ENCODE data around the gene NCAPH2. TPM values are rescaled to one million over a fixed set of nuclear protein-coding genes. Genes with fewer than 3 reads are reported as not detected.
A peak's percentile ranks its signal among the peaks of the same experiment; 100 is the strongest.

Gene NCAPH2
- total RNA-seq, 1 experiment from 2014 or later = 24.6 TPM

GRCh38 chr22:50464451-50464850 is 43.6 kb upstream of the NCAPH2 start:
- H3K9ac ChIP-seq (ENCODE audit: low read length) = no peak overlapping the region
- no peak for DNase-seq
- H3K9me2 ChIP-seq (replicated peaks; ENCODE audit: insufficient read depth, low read length) = no peaks in the 10 kb centered on the region
- 0 out of 2 replicates have a peak, but pooled peaks cover 10% of the 10 kb centered on the region for H3K36me3 ChIP-seq (ENCODE audit: insufficient read depth, low read length)
- H4K20me1 ChIP-seq (ENCODE audit: insufficient read depth, low read depth, low read length) = peaks cover 19% of the 10 kb centered on the region; the same call in 1 of the 2 replicates
- no peak overlapping the region for H3K27ac ChIP-seq (ENCODE audit: low read length)
- H3K27me3 ChIP-seq (ENCODE audit: low read length) = no peaks in the 10 kb centered on the region
- H3K79me2 ChIP-seq (ENCODE audit: low read length) = peaks cover 17% of the 10 kb centered on the region
- no peak overlapping the region for H3K4me2 ChIP-seq (ENCODE audit: low read depth, low read length, poor library complexity, severe bottlenecking)
- no peak overlapping the region for H2AFZ ChIP-seq (ENCODE audit: low read length)
- peaks cover 16% of the 10 kb centered on the region for H3K4me1 ChIP-seq (ENCODE audit: low read length)
- H3K4me3 ChIP-seq (ENCODE audit: low read length) = no peak overlapping the region
- H3K9me3 ChIP-seq (ENCODE audit: low read length) = no peaks in the 10 kb centered on the region

DNA sequence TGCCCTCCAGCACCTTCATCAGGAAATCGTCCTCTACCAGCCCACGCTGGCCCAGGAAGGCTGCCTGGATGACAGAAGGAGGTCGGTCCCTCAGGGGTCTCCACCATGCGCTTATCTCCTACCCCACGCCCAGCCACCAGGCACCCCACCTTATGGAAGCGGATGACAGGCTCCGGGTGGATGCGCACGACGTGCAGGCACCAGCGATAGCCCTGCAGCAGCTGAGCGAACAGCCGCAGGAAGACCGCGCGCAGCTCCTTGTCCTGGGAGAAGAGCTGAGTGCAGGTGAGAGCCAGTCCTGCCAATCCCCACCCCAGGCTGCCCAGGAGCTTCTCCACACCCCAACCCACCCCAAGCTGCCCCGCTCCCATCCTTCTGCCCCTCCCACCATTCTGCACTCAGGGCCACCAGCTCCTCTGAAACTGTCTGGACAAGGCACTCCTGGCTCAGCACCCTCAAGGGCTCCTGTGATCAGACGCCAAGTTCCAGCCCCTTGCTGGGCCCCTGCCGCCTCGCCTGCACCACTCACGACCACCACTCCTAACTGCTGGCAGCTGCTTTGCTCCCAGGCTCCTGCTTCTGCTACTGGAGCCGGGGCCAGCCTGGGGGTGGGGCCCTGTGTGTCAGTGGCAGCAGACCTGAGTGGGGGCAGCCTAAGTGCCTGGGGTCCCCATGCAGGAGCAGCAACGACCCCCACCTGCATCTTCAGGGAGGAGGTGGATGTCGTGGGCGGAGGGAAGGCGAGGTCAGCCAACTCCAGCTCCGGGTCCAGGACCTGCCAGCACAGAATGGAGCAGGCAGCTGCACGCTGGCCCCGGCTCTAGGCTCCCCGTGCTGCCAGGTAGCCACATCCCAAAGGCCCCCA is 42.7 kb upstream of the NCAPH2 start:
- H3K4me3 ChIP-seq (ENCODE audit: low read length) = no peak overlapping the region
- peaks cover 19% of the 10 kb centered on the region; the same call in 1 of the 2 replicates for H4K20me1 ChIP-seq (ENCODE audit: insufficient read depth, low read depth, low read length)
- no peak overlapping the region for H2AFZ ChIP-seq (ENCODE audit: low read length)
- H3K9me3 ChIP-seq (ENCODE audit: low read length) = no peaks in the 10 kb centered on the region
- no peak overlapping the region for H3K4me2 ChIP-seq (ENCODE audit: low read depth, low read length, poor library complexity, severe bottlenecking)
- H3K27me3 ChIP-seq (ENCODE audit: low read length) = no peaks in the 10 kb centered on the region
- no peak overlapping the region for H3K27ac ChIP-seq (ENCODE audit: low read length)
- H3K4me1 ChIP-seq (ENCODE audit: low read length) = peaks cover 24% of the 10 kb centered on the region
- no peak overlapping the region for H3K9ac ChIP-seq (ENCODE audit: low read length)
- H3K36me3 ChIP-seq (ENCODE audit: insufficient read depth, low read length) = 0 out of 2 replicates have a peak, but pooled peaks cover 10% of the 10 kb centered on the region
- H3K79me2 ChIP-seq (ENCODE audit: low read length) = peaks cover 24% of the 10 kb centered on the region
- H3K9me2 ChIP-seq (replicated peaks; ENCODE audit: insufficient read depth, low read length) = no peaks in the 10 kb centered on the region
- no peak for DNase-seq

DNA sequence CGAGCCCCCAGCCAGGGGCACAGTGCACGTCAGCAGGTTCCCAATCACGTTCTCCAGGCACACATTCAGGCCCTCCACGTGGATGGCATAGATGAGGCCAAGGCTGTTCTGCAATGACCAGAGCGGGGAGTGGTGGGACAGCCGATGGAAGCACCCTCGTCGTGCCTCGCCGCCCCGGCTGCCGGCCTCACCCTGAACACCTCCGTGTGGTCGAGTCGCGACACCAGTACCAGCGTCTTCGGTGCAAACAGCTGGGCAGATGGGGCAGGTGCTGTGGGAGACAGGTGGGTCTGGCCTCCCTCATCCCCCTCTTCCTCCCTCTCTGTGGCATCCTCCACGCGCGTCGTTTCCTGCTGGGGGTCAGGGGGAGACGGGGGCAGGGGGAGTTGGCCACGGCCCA is 40.7 kb upstream of the NCAPH2 start:
- no peaks in the 10 kb centered on the region for H3K9me2 ChIP-seq (replicated peaks; ENCODE audit: insufficient read depth, low read length)
- peaks cover 40% of the 10 kb centered on the region for H3K79me2 ChIP-seq (ENCODE audit: low read length)
- no peak overlapping the region for H3K4me2 ChIP-seq (ENCODE audit: low read depth, low read length, poor library complexity, severe bottlenecking)
- no peak for DNase-seq
- H4K20me1 ChIP-seq (ENCODE audit: insufficient read depth, low read depth, low read length) = peaks cover 35% of the 10 kb centered on the region; the same call in 1 of the 2 replicates
- no peaks in the 10 kb centered on the region for H3K9me3 ChIP-seq (ENCODE audit: low read length)
- H3K36me3 ChIP-seq (ENCODE audit: insufficient read depth, low read length) = 0 out of 2 replicates have a peak, but pooled peaks cover 4% of the 10 kb centered on the region
- no peaks in the 10 kb centered on the region for H3K27me3 ChIP-seq (ENCODE audit: low read length)
- peaks cover 45% of the 10 kb centered on the region for H3K4me1 ChIP-seq (ENCODE audit: low read length)
- no peak overlapping the region for H3K4me3 ChIP-seq (ENCODE audit: low read length)
- H3K9ac ChIP-seq (ENCODE audit: low read length) = no peak overlapping the region
- H3K27ac ChIP-seq (ENCODE audit: low read length) = no peak overlapping the region
- H2AFZ ChIP-seq (ENCODE audit: low read length) = no peak overlapping the region

DNA sequence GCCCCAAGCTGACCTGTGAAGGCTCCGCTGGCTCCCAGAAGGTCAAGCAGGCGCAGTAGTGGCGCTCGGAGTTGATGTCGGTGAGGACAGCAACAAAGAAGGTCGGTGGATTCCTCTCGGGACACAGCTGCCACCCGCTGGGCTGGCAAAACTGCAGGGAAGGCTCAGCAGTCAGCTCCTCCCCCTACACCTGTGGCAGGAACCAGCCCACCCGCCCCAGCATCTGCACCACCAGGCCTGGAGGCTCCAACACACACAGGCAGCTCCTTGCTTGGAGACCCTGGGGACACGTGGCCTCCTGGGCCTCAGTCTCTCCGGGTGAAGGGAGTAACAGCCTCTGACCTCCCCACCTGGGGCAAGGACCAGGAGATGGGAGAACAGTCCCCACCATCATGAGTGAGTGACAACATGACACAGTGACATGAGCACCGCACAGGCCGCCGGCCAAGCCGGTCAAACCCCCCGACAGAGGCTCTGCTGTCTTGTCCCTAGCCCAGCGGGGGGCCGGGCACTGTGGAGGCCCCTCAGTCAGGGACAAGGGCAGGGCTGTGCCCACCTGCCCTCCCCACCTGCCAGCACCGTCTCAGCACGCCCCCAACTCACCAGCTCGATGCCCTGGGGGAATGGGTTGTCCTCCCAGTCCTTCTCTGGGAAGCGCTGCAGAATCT is 40.1 kb upstream of the NCAPH2 start:
- H3K27me3 ChIP-seq (ENCODE audit: low read length) = no peaks in the 10 kb centered on the region
- peaks cover 46% of the 10 kb centered on the region for H3K79me2 ChIP-seq (ENCODE audit: low read length)
- no peak overlapping the region for H3K4me3 ChIP-seq (ENCODE audit: low read length)
- H2AFZ ChIP-seq (ENCODE audit: low read length) = no peak overlapping the region
- peaks cover 41% of the 10 kb centered on the region; the same call in 1 of the 2 replicates for H4K20me1 ChIP-seq (ENCODE audit: insufficient read depth, low read depth, low read length)
- no peaks in the 10 kb centered on the region for H3K9me2 ChIP-seq (replicated peaks; ENCODE audit: insufficient read depth, low read length)
- no peak overlapping the region for H3K4me2 ChIP-seq (ENCODE audit: low read depth, low read length, poor library complexity, severe bottlenecking)
- no peak for DNase-seq
- no peaks in the 10 kb centered on the region for H3K9me3 ChIP-seq (ENCODE audit: low read length)
- peak overlapping the region; percentile 99 for H3K27ac ChIP-seq (ENCODE audit: low read length)
- no peak overlapping the region; the same call in 1 of the 2 replicates for H3K9ac ChIP-seq (ENCODE audit: low read length)
- H3K4me1 ChIP-seq (ENCODE audit: low read length) = peaks cover 50% of the 10 kb centered on the region
- H3K36me3 ChIP-seq (ENCODE audit: insufficient read depth, low read length) = 0 out of 2 replicates have a peak, but pooled peaks cover 4% of the 10 kb centered on the region

GRCh38 chr22:50468626-50469025 is 39.4 kb upstream of the NCAPH2 start:
- Histone ChIP-seq H3K4me1 (ENCODE audit: low read length) (peaks cover 58% of the 10 kb centered on the region), H3K9ac (ENCODE audit: low read length) (peak overlapping the region; percentile 89), H3K4me2 (ENCODE audit: low read depth, low read length, poor library complexity, severe bottlenecking) (peak overlapping the region; percentile 81), H2AFZ (ENCODE audit: low read length) (no peak overlapping the region), H4K20me1 (ENCODE audit: insufficient read depth, low read depth, low read length) (peaks cover 47% of the 10 kb centered on the region; the same call in 1 of the 2 replicates), H3K79me2 (ENCODE audit: low read length) (peaks cover 53% of the 10 kb centered on the region), H3K4me3 (ENCODE audit: low read length) (peak overlapping the region; percentile 76; the same call in 1 of the 2 replicates), H3K9me2 (replicated peaks; ENCODE audit: insufficient read depth, low read length) (no peaks in the 10 kb centered on the region), H3K36me3 (ENCODE audit: insufficient read depth, low read length) (0 out of 2 replicates have a peak, but pooled peaks cover 4% of the 10 kb centered on the region), H3K9me3 (ENCODE audit: low read length) (no peaks in the 10 kb centered on the region), H3K27ac (ENCODE audit: low read length) (peak overlapping the region; percentile 99), H3K27me3 (ENCODE audit: low read length) (no peaks in the 10 kb centered on the region)
- no peak for DNase-seq

- H3K4me2 ChIP-seq (ENCODE audit: low read depth, low read length, poor library complexity, severe bottlenecking) = peak overlapping the region; percentile 81
- peaks cover 61% of the 10 kb centered on the region for H3K79me2 ChIP-seq (ENCODE audit: low read length)
- H3K9me2 ChIP-seq (replicated peaks; ENCODE audit: insufficient read depth, low read length) = no peaks in the 10 kb centered on the region
- 0 out of 2 replicates have a peak, but pooled peaks cover 4% of the 10 kb centered on the region for H3K36me3 ChIP-seq (ENCODE audit: insufficient read depth, low read length)
- peak overlapping the region; percentile 89 for H3K9ac ChIP-seq (ENCODE audit: low read length)
- peak; percentile 92 for DNase-seq
- H3K9me3 ChIP-seq (ENCODE audit: low read length) = no peaks in the 10 kb centered on the region
- H3K4me3 ChIP-seq (ENCODE audit: low read length) = peak overlapping the region; percentile 76
- H3K27ac ChIP-seq (ENCODE audit: low read length) = peak overlapping the region; percentile 99
- H3K4me1 ChIP-seq (ENCODE audit: low read length) = peaks cover 62% of the 10 kb centered on the region
- no peaks in the 10 kb centered on the region for H3K27me3 ChIP-seq (ENCODE audit: low read length)
- H4K20me1 ChIP-seq (ENCODE audit: insufficient read depth, low read depth, low read length) = peaks cover 53% of the 10 kb centered on the region; the same call in 1 of the 2 replicates
- no peak overlapping the region for H2AFZ ChIP-seq (ENCODE audit: low read length)
Observed at GRCh38 chr22:50469377-50470305, 38.4 kb upstream of the NCAPH2 start.

DNA sequence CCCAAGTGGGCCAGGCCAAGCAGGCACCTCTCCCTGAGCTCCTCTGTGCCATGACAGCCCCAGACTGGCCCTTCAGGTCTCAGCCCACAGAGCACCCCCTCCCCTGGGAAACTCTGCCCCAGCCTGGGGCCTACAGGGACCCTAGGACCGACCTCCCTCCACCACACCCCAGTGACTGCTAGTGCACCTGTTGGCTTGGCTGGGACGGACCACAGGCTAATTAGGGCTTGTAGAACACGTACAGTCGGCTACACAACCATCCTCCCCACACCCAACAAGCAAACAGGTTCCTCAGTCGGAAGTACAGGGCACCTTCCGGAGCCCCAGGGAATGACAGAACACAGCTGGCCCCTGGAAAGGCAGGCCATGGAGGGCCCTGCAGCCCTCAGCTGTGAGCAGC is 37.5 kb upstream of the NCAPH2 start:
- peak overlapping the region; percentile 81 for H3K4me2 ChIP-seq (ENCODE audit: low read depth, low read length, poor library complexity, severe bottlenecking)
- peaks cover 53% of the 10 kb centered on the region; the same call in 1 of the 2 replicates for H4K20me1 ChIP-seq (ENCODE audit: insufficient read depth, low read depth, low read length)
- H3K4me3 ChIP-seq (ENCODE audit: low read length) = peak overlapping the region; percentile 76
- H3K9me2 ChIP-seq (replicated peaks; ENCODE audit: insufficient read depth, low read length) = no peaks in the 10 kb centered on the region
- no peak overlapping the region for H2AFZ ChIP-seq (ENCODE audit: low read length)
- H3K36me3 ChIP-seq (ENCODE audit: insufficient read depth, low read length) = 0 out of 2 replicates have a peak, but pooled peaks cover 4% of the 10 kb centered on the region
- peaks cover 61% of the 10 kb centered on the region for H3K79me2 ChIP-seq (ENCODE audit: low read length)
- no peaks in the 10 kb centered on the region for H3K9me3 ChIP-seq (ENCODE audit: low read length)
- peak; percentile 89 for DNase-seq
- H3K27ac ChIP-seq (ENCODE audit: low read length) = peak overlapping the region; percentile 99
- peak overlapping the region; percentile 89 for H3K9ac ChIP-seq (ENCODE audit: low read length)
- H3K4me1 ChIP-seq (ENCODE audit: low read length) = peaks cover 66% of the 10 kb centered on the region
- H3K27me3 ChIP-seq (ENCODE audit: low read length) = no peaks in the 10 kb centered on the region

Data from Karpas-422 (cell line).